GM12872 (cell line): ENCODE data around the gene ZNF561.

Source experiments
- TF ChIP-seq, protein P1 (sequence below): IDR thresholded peaks from 3 replicates; pipeline ENCODE4 v1.5.1; 2011; ENCODE audit warnings: low read depth, mild to moderate bottlenecking, low read length, moderate library complexity; ENCODE audit not compliant: insufficient read depth

The ZNF561 gene

GRCh38 chr19:9566729-9567128 is 54.3 kb downstream of the ZNF561 start:
- TF ChIP-seq, protein P1, sequence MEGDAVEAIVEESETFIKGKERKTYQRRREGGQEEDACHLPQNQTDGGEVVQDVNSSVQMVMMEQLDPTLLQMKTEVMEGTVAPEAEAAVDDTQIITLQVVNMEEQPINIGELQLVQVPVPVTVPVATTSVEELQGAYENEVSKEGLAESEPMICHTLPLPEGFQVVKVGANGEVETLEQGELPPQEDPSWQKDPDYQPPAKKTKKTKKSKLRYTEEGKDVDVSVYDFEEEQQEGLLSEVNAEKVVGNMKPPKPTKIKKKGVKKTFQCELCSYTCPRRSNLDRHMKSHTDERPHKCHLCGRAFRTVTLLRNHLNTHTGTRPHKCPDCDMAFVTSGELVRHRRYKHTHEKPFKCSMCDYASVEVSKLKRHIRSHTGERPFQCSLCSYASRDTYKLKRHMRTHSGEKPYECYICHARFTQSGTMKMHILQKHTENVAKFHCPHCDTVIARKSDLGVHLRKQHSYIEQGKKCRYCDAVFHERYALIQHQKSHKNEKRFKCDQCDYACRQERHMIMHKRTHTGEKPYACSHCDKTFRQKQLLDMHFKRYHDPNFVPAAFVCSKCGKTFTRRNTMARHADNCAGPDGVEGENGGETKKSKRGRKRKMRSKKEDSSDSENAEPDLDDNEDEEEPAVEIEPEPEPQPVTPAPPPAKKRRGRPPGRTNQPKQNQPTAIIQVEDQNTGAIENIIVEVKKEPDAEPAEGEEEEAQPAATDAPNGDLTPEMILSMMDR = 0 out of 3 replicates have a peak, but pooled peaks have one; percentile 12

DNA sequence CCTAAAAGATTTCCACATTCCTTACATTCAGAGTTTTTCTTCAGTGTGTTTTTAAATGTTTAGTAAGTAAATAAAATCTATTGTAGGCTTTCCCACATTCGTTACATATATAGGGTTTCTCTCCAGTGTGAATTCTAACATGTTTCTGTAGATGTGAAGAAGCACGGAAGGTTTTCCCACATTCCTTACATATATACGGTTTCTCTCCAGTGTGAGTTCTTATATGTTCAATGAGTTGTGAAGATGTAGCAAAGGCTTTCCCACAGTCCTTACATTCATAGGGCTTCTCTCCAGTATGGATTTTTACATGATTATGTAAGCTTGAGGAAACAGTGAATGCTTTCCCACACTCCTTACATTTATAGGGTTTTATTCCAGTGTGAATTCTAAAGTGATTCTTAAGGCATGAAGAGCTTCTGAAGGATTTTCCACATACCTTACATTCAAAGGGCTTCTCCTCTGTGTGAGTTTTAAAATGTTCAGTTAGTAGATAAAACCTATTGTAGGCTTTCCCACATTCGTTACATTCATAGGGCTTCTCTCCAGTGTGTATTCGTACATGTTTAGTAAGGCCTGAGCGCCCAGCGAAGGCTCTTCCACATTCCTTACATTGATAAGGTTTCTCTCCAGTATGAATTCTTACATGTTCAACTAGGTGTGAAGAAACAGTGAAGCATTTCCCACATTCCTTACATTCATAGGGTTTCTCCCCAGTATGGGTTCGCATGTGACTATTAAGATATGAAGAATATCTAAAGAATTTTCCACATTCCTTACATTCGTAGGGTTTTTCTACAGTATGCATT is 54.9 kb downstream of the ZNF561 start:
- TF ChIP-seq, protein P1 = no peak
